HG03457 (cell line): ENCODE measurements around the gene RTF2.
A peak's percentile ranks its signal among the peaks of the same experiment; 100 is the strongest.

ENCODE experiments used
- ATAC-seq: cut with Tn5 transposase; IDR thresholded peaks from one replicate; pipeline ENCODE4 v1.9.1; 2021; ENCODE audit warnings: moderate number of reproducible peaks; ENCODE audit not compliant: unreplicated experiment

Gene RTF2, protein sequence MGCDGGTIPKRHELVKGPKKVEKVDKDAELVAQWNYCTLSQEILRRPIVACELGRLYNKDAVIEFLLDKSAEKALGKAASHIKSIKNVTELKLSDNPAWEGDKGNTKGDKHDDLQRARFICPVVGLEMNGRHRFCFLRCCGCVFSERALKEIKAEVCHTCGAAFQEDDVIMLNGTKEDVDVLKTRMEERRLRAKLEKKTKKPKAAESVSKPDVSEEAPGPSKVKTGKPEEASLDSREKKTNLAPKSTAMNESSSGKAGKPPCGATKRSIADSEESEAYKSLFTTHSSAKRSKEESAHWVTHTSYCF

GRCh38 chr20:56468316-56469076 is at the start of gene RTF2:
Gene RTF2 (plus strand): TSS chr20:56468627. CDS start chr20:56468698, 71 bp downstream.
- ATAC-seq, result peak; percentile 99

DNA sequence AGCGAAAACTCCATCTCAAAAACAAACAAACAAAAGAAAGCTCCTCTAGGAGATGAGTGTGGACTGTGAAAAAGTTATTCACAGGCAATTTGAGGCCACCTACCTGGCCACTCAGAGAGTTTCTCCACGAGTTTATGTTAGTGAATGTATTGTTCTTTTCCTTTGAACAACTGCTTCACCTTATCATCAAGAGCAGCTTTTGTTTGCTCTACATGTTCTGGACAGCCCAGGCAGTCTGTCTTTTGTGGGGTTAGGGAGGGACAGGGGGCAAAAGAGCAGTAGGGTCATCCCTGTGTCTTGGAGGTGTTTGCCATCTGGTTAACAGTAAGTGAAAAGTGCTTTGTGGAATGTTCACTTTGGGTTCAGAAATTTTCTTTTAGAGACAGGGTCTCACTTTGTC is 48.4 kb upstream of the RTF2 start:
- ATAC-seq, result no peak

GRCh38 chr20:56420940-56421688 is 47.3 kb upstream of the RTF2 start:
- ATAC-seq, result no peak

- ATAC-seq, result no peak
Observed at GRCh38 chr20:56422076-56422823, 46.2 kb upstream of the RTF2 start.

DNA sequence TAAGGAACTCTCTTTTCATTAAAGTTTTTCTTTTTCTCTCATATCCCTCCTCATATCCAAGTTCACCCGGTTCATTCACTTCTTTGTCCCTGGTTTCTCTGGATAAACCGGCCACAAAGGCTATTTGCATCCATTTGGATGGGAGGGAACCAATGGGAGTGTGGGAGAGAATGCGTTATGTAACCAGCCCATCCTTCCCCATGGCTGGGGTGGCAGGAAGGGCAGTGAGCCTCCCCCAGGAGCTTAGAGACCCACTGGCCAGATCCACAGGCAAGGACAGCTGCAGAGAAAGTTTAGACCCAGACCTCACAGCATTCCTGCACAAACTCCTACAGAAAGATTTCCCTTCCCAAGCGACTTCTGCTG is 45.6 kb upstream of the RTF2 start:
- no peak for ATAC-seq

- no peak for ATAC-seq
Observed at GRCh38 chr20:56423211-56423610, 45.2 kb upstream of the RTF2 start.

- no peak for ATAC-seq
Observed at GRCh38 chr20:56423886-56424285, 44.5 kb upstream of the RTF2 start.

GRCh38 chr20:56424931-56425330 is 43.5 kb upstream of the RTF2 start:
- ATAC-seq, result no peak

- no peak for ATAC-seq
Observed at GRCh38 chr20:56426026-56426425, 42.4 kb upstream of the RTF2 start.

GRCh38 chr20:56426926-56427325 is 41.5 kb upstream of the RTF2 start:
- no peak for ATAC-seq

DNA sequence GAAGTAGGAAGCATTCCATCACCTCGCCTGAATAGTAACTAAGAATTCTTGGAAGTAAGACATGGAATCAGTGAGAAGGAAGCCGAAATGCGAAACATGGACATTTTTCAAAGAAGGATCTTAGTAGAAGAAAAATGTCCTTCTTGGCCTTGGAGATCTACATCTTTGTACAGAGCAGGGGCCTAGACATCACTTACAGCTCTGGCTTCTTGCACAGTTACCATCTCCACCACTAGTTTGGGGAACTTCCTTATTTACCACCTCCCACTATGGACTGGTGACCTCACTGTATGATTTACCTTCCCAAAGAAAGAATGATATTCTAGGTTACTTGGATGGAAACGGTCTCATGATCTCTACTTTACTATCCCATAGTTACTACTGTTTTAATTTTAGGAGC is 40.6 kb upstream of the RTF2 start:
- no peak for ATAC-seq

- no peak for ATAC-seq
Observed at GRCh38 chr20:56428410-56428809, 40.0 kb upstream of the RTF2 start.

DNA sequence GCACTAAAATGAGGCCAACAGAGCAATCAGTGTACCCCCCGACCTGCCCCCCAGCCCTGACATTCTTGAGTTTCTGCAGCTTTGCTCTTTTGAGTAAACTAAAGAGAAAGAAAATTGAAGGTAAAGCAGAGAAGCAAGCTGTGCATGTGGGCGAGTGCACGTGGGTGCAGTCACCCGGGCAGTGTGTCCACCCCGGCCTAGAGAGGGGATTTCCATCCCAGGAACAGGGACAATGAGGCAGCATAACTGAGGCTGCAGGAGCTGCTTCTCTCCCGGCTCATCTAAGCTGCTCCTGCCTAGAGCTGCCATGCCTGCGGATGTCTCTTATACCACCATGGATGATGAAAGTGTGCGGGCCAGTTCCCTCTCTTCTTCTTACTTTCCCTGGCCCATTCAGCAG is 39.5 kb upstream of the RTF2 start:
- no peak for ATAC-seq

- ATAC-seq, result no peak
Observed at GRCh38 chr20:56429502-56429901, 38.9 kb upstream of the RTF2 start.

DNA sequence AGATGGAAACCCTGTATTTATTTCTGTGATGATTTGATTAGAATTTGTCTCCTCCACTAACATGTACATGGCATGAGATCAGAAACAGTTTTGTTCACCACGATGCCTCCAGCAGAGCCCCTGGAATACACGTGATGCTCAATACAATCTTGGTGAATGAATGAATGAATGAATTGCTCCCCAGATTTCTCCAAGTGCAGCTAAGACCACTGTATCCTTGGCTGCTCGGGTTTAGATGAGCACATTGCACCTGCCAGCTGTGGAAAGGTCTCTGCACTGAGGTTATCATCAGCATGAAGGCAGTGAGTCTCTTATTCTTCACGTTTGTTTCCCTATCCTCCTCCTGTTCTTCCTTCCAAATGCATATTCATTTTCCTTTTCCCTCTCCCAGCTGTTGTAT is 38.5 kb upstream of the RTF2 start:
- ATAC-seq, result no peak

GRCh38 chr20:56430461-56430860 is 38.0 kb upstream of the RTF2 start:
- no peak for ATAC-seq

- no peak for ATAC-seq
Observed at GRCh38 chr20:56430957-56431356, 37.5 kb upstream of the RTF2 start.

DNA sequence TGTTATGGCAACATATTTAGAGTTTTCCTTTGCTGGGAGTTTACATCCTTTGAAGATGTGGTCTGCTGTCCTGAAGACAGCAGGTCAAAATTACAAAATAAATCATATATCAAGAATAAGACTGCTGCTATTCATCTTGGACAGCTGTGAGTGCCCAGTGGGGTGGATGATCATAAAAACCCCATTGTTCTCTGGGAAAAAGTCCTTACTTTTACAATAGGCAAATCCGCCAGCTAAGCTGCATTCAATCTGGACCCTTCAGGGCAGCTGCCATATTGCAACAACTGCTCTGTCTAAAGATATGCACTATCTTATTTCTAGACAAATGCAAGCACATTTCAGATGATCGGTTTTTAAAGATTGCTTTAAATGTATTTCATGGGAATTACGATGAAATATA is 37.0 kb upstream of the RTF2 start:
- no peak for ATAC-seq

- ATAC-seq, result no peak
Observed at GRCh38 chr20:56433221-56433879, 35.1 kb upstream of the RTF2 start.

GRCh38 chr20:56433880-56434255 is 34.6 kb upstream of the RTF2 start:
- no peak for ATAC-seq
